Peyer's patch (tissue), 4 donors: ENCODE results near the gene VPS13C. TPM values are rescaled to one million over a fixed set of nuclear protein-coding genes. Genes with fewer than 3 reads are reported as not detected.

Source experiments
- DNase-seq, 3 donors: peaks; one replicate each; pipeline ENCODE4 v3.0.0-alpha.2; 2017 to 2019
- H3K27ac ChIP-seq, 4 donors: fragments of 200-600 bp; sonication (generic); one replicate each; pipeline ENCODE4 v1.5.1; 2016 to 2019
- H3K27me3 ChIP-seq, 2 donors: fragments of 200-600 bp; sonication (generic); one replicate each; pipeline ENCODE4 v1.5.1; 2019
- H3K36me3 ChIP-seq, 3 donors: fragments of 200-600 bp; sonication (generic); one replicate each; pipeline ENCODE4 v1.5.1; 2016 to 2019
- H3K4me1 ChIP-seq, 4 donors: fragments of 200-600 bp; sonication (generic); one replicate each; pipeline ENCODE4 v1.5.1; 2016 to 2019
- H3K4me3 ChIP-seq, 4 donors: fragments of 200-600 bp; sonication (generic); 1 replicate in 3 of 4; 2 replicates in 1 of 4; pipeline ENCODE4 v1.5.1; 2016 to 2019; ENCODE audit warnings: mild to moderate bottlenecking in 1 of 4
- H3K9me3 ChIP-seq, 4 donors: fragments of 200-600 bp; sonication (generic); one replicate each; pipeline ENCODE4 v1.5.1; 2016 to 2019; ENCODE audit warnings: mild to moderate bottlenecking in 1 of 4
- CTCF ChIP-seq, 6 experiments: fragments of 450-650 bp in 4 of 6; fragments of 200-600 bp in 2 of 6; sonication (generic) in 1 of 6; IDR thresholded peaks; one replicate each; pipeline ENCODE4 v1.5.1; 2017 to 2019; ENCODE audit warnings: antibody characterized with exemption in 6 of 6, mild to moderate bottlenecking in 3 of 6, moderate library complexity in 1 of 6
- POLR2A ChIP-seq, 2 donors: fragments of 450-650 bp; IDR thresholded peaks; one replicate each; pipeline ENCODE4 v1.5.1; 2017; ENCODE audit warnings: antibody characterized with exemption in 2 of 2, mild to moderate bottlenecking in 2 of 2, moderate library complexity in 2 of 2
- total RNA-seq, 4 donors: library from RNA; depleted of rRNA; stranded (reverse); fragments of >200 nt; gene quantifications; one replicate each; pipeline ENCODE4 v1.1.0, GENCODE V29; 2016

The VPS13C gene
- total RNA-seq, 4 donors from 2014 or later = 65.1 to 111 (median 70.4) TPM

GRCh38 chr15:62093809-62094208, 33.6 kb upstream of the VPS13C start:
- DNase-seq = no peak
- no peaks in the 10 kb centered on the region for H3K9me3 ChIP-seq
- no peak for TF ChIP-seq POLR2A (IDR thresholded peaks at IDR 0.05)
- no peak for TF ChIP-seq CTCF (IDR thresholded peaks at IDR 0.05)
- no peaks in the 10 kb centered on the region for H3K36me3 ChIP-seq
- no peaks in the 10 kb centered on the region for H3K27me3 ChIP-seq
- no peak overlapping the region for H3K27ac ChIP-seq
- H3K4me1 ChIP-seq = no peaks in the 10 kb centered on the region
- no peak overlapping the region for H3K4me3 ChIP-seq

DNA sequence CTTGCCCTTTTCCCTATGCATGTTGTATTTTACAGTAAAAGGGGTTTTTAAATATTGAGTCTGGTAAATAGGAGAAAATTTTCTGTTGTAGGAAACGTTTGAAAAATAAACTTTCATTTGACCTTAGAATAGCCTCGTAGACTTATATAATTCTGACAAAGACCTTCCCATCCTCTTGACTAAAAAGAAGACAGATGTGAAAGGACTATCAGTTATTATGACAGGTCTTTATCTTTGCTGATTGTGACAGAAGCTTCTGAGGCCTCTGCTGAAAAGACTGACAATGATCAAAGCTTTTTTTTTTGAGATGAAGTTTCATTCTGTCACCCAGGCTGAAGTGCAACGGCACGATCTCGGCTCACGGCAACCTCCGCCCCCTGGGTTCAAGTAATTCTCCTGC, 30.7 kb upstream of the VPS13C start:
- no peak for DNase-seq
- H3K4me3 ChIP-seq = no peak overlapping the region

DNA sequence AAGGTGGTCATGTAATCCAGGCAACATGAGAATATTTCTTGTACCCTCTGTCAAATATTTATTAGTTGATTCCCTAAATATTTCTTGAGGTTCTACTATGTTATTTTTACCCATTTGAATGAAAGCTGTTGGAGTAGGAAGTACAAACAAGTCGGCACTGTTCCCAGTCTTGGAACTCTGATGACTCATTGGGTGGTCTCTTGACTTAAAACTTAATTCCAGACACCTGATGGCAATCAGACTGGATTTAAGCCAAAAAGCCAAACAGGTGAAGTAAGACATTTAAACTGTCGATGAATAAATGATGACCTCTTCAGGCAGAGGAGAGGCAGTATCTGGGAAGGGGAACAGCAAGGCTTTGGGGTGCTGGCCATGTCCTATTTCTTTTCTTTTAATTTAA, 29.4 kb upstream of the VPS13C start:
- no peak overlapping the region for H3K27ac ChIP-seq
- H3K36me3 ChIP-seq = no peaks in the 10 kb centered on the region
- H3K4me1 ChIP-seq = no peaks in the 10 kb centered on the region
- H3K9me3 ChIP-seq = no peaks in the 10 kb centered on the region
- no peaks in the 10 kb centered on the region for H3K27me3 ChIP-seq
- H3K4me3 ChIP-seq = no peak overlapping the region
- DNase-seq = no peak
- TF ChIP-seq POLR2A (IDR thresholded peaks at IDR 0.05) = no peak
- TF ChIP-seq CTCF (IDR thresholded peaks at IDR 0.05) = no peak

More for the DNA sequence above, 30.7 kb upstream of the VPS13C start:
- no peaks in the 10 kb centered on the region for H3K4me1 ChIP-seq
- H3K9me3 ChIP-seq = no peaks in the 10 kb centered on the region
- H3K36me3 ChIP-seq = no peaks in the 10 kb centered on the region
- no peaks in the 10 kb centered on the region for H3K27me3 ChIP-seq
- no peak overlapping the region for H3K27ac ChIP-seq
- TF ChIP-seq POLR2A (IDR thresholded peaks at IDR 0.05) (no peak), CTCF (IDR thresholded peaks at IDR 0.05) (no peak)

DNA sequence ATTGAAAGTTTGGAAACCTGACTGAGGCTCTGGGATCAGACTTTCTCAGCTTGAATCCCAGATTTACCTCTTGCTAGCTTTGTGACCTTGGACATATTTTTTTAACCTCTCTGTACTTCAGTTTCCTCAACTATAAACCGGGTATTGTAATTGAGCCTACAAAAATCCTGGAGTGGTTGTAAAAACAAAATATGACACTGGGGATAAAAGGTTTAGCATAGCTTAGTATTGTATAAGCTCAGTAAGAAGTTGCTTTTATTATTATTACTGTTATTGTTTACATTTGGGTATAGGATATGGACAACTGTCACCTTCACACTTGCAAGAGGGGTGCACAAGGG, 28.1 kb upstream of the VPS13C start:
- TF ChIP-seq CTCF (IDR thresholded peaks at IDR 0.05) = no peak
- no peak for TF ChIP-seq POLR2A (IDR thresholded peaks at IDR 0.05)
- Histone ChIP-seq H3K36me3 (no peaks in the 10 kb centered on the region), H3K4me1 (no peaks in the 10 kb centered on the region), H3K27ac (no peak overlapping the region), H3K4me3 (no peak overlapping the region), H3K9me3 (no peaks in the 10 kb centered on the region), H3K27me3 (no peaks in the 10 kb centered on the region)
- DNase-seq = no peak

GRCh38 chr15:62087671-62088352, 27.6 kb upstream of the VPS13C start:
- DNase-seq = no peak
- Histone ChIP-seq H3K4me3 (no peak overlapping the region), H3K36me3 (no peaks in the 10 kb centered on the region), H3K9me3 (no peaks in the 10 kb centered on the region), H3K4me1 (no peaks in the 10 kb centered on the region), H3K27ac (no peak overlapping the region), H3K27me3 (no peaks in the 10 kb centered on the region)
- no peak for TF ChIP-seq POLR2A (IDR thresholded peaks at IDR 0.05)
- TF ChIP-seq CTCF (IDR thresholded peaks at IDR 0.05) = no peak

- no peaks in the 10 kb centered on the region for H3K9me3 ChIP-seq
- no peak overlapping the region for H3K27ac ChIP-seq
- no peak for DNase-seq
- no peak overlapping the region for H3K4me3 ChIP-seq
- no peaks in the 10 kb centered on the region for H3K27me3 ChIP-seq
- no peak for TF ChIP-seq POLR2A (IDR thresholded peaks at IDR 0.05)
- no peak for TF ChIP-seq CTCF (IDR thresholded peaks at IDR 0.05)
- H3K36me3 ChIP-seq = no peaks in the 10 kb centered on the region
- H3K4me1 ChIP-seq = no peaks in the 10 kb centered on the region
Measured at GRCh38 chr15:62085740-62086139, 25.5 kb upstream of the VPS13C start.
